HG02759 (cell line): ENCODE results near the gene ERG28.
A peak's percentile ranks its signal among the peaks of the same experiment; 100 is the strongest.

Experiments
- ATAC-seq: cut with Tn5 transposase; IDR thresholded peaks from one replicate; pipeline ENCODE4 v1.9.1; 2021; ENCODE audit warnings: mild to moderate bottlenecking, moderate library complexity; ENCODE audit not compliant: unreplicated experiment

ERG28 gene

GRCh38 chr14:75660238-75660629, 442 bp downstream of the ERG28 start:
- no peak for ATAC-seq

- ATAC-seq: no peak
Measured at GRCh38 chr14:75658957-75659356, 1.7 kb downstream of the ERG28 start.

- ATAC-seq: no peak
Measured at GRCh38 chr14:75657331-75657730, 3.3 kb downstream of the ERG28 start.

- ATAC-seq: no peak
Measured at GRCh38 chr14:75655235-75655634, 5.4 kb downstream of the ERG28 start.

GRCh38 chr14:75654127-75654732, 6.4 kb downstream of the ERG28 start:
- ATAC-seq: peak; percentile 73

- ATAC-seq: no peak
Measured at GRCh38 chr14:75653563-75653962, 7.1 kb downstream of the ERG28 start.

- ATAC-seq: no peak
Measured at GRCh38 chr14:75650253-75651058, 10.2 kb downstream of the ERG28 start.

- ATAC-seq: no peak
Measured at GRCh38 chr14:75649773-75650172, 10.9 kb downstream of the ERG28 start.

- no peak for ATAC-seq
Measured at GRCh38 chr14:75649337-75649736, 11.3 kb downstream of the ERG28 start.

GRCh38 chr14:75648066-75648838, 12.4 kb downstream of the ERG28 start:
- no peak for ATAC-seq

- ATAC-seq: no peak
Measured at GRCh38 chr14:75647640-75648039, 13.0 kb downstream of the ERG28 start.

- no peak for ATAC-seq
Measured at GRCh38 chr14:75646762-75647161, 13.9 kb downstream of the ERG28 start.

- ATAC-seq: no peak
Measured at GRCh38 chr14:75645056-75645455, 15.6 kb downstream of the ERG28 start.

GRCh38 chr14:75643985-75644384, 16.7 kb downstream of the ERG28 start:
- ATAC-seq: no peak

GRCh38 chr14:75640876-75641275, 19.8 kb downstream of the ERG28 start:
- no peak for ATAC-seq

GRCh38 chr14:75636100-75636692, 24.5 kb downstream of the ERG28 start:
- no peak for ATAC-seq

GRCh38 chr14:75634848-75635247, 25.8 kb downstream of the ERG28 start:
- ATAC-seq: no peak

- ATAC-seq: no peak
Measured at GRCh38 chr14:75631453-75631831, 29.2 kb downstream of the ERG28 start.

- ATAC-seq: no peak
Measured at GRCh38 chr14:75630695-75631452, 29.8 kb downstream of the ERG28 start.

GRCh38 chr14:75628816-75629215, 31.9 kb downstream of the ERG28 start:
- ATAC-seq: no peak

GRCh38 chr14:75627406-75627805, 33.3 kb downstream of the ERG28 start:
- no peak for ATAC-seq
